Lower leg skin (tissue), 4 donors: Measurements from ENCODE around the gene MINDY4. TPM values are rescaled to one million over a fixed set of nuclear protein-coding genes. Genes with fewer than 3 reads are reported as not detected.

ENCODE experiments used
- DNase-seq, 2 donors: peaks; one replicate each; pipeline ENCODE4 v3.0.0-alpha.2; 2019; ENCODE audit warnings: low spot score in 2 of 2
- H3K4me3 ChIP-seq: fragments of 200-600 bp; sonication (generic); 2 replicates; pipeline ENCODE4 v1.5.1; 2017; ENCODE audit warnings: mild to moderate bottlenecking, low read depth; ENCODE audit not compliant: poor library complexity, severe bottlenecking
- POLR2A ChIP-seq, 2 donors: fragments of 450-650 bp; IDR thresholded peaks; one replicate each; pipeline ENCODE4 v1.6.1; 2016 to 2017; ENCODE audit warnings: antibody characterized with exemption in 2 of 2, mild to moderate bottlenecking in 1 of 2, moderate library complexity in 1 of 2
- WGBS, 2 donors: methylation state at CpG; one replicate each; pipeline ENCODE4 v1.1.5; 2018; 5-methylcytosine and 5-hydroxymethylcytosine counted together
- intact Hi-C: fragments of 100-400 bp; cut with DNase I; formaldehyde crosslinking; loops from one replicate; pipeline ENCODE4 v1.15.0; 2023; ENCODE audit warnings: low total_unique reads
- total RNA-seq, 4 donors: library from RNA; depleted of rRNA; stranded (reverse); fragments of >200 nt; gene quantifications; one replicate each; pipeline ENCODE4 v1.1.0, GENCODE V29; 2016
- TF ChIP-seq, protein P1 (sequence below), 3 donors: fragments of 450-650 bp; IDR thresholded peaks; one replicate each; pipeline ENCODE4 v1.5.1; 2016; ENCODE audit warnings: antibody characterized with exemption in 3 of 3, mild to moderate bottlenecking in 3 of 3, moderate library complexity in 2 of 3

The MINDY4 gene
- total RNA-seq, 4 donors from 2014 or later, result 4.0 to 4.7 (median 4.4) TPM

GRCh38 chr7:30757342-30757692 is 13.9 kb upstream of the MINDY4 start:
- TF ChIP-seq, protein P1, sequence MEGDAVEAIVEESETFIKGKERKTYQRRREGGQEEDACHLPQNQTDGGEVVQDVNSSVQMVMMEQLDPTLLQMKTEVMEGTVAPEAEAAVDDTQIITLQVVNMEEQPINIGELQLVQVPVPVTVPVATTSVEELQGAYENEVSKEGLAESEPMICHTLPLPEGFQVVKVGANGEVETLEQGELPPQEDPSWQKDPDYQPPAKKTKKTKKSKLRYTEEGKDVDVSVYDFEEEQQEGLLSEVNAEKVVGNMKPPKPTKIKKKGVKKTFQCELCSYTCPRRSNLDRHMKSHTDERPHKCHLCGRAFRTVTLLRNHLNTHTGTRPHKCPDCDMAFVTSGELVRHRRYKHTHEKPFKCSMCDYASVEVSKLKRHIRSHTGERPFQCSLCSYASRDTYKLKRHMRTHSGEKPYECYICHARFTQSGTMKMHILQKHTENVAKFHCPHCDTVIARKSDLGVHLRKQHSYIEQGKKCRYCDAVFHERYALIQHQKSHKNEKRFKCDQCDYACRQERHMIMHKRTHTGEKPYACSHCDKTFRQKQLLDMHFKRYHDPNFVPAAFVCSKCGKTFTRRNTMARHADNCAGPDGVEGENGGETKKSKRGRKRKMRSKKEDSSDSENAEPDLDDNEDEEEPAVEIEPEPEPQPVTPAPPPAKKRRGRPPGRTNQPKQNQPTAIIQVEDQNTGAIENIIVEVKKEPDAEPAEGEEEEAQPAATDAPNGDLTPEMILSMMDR (IDR thresholded peaks at IDR 0.05), result no peak
- TF ChIP-seq POLR2A (IDR thresholded peaks at IDR 0.05), result no peak
- WGBS, 2 donors, result 81 to 82% methylated on average over 6 of the region's 6 CpGs
- no peak overlapping the region for H3K4me3 ChIP-seq
- intact Hi-C loops, result no loop called here
- peak in 1 of 2 donors; percentile 62 for DNase-seq

- TF ChIP-seq, protein P1 (IDR thresholded peaks at IDR 0.05), result no peak
- no peak for TF ChIP-seq POLR2A (IDR thresholded peaks at IDR 0.05)
- intact Hi-C loops, result no loop called here
- DNase-seq, result peak in 1 of 2 donors; percentile 17
- WGBS, 2 donors, result 93 to 99% methylated on average over 3 of the region's 3 CpGs
- H3K4me3 ChIP-seq, result no peak overlapping the region
These were observed 10.6 kb upstream of the MINDY4 start for GRCh38 chr7:30760514-30761213.

- intact Hi-C loops, result no loop called here
- WGBS, 2 donors, result 75 to 78% methylated on average over 13 of the region's 13 CpGs
- TF ChIP-seq, protein P1 (IDR thresholded peaks at IDR 0.05), result no peak
- no peak for TF ChIP-seq POLR2A (IDR thresholded peaks at IDR 0.05)
- DNase-seq, result peak in 1 of 2 donors; percentile 29
- H3K4me3 ChIP-seq, result no peak overlapping the region
These were observed 9.7 kb upstream of the MINDY4 start for GRCh38 chr7:30761214-30762156.

DNA sequence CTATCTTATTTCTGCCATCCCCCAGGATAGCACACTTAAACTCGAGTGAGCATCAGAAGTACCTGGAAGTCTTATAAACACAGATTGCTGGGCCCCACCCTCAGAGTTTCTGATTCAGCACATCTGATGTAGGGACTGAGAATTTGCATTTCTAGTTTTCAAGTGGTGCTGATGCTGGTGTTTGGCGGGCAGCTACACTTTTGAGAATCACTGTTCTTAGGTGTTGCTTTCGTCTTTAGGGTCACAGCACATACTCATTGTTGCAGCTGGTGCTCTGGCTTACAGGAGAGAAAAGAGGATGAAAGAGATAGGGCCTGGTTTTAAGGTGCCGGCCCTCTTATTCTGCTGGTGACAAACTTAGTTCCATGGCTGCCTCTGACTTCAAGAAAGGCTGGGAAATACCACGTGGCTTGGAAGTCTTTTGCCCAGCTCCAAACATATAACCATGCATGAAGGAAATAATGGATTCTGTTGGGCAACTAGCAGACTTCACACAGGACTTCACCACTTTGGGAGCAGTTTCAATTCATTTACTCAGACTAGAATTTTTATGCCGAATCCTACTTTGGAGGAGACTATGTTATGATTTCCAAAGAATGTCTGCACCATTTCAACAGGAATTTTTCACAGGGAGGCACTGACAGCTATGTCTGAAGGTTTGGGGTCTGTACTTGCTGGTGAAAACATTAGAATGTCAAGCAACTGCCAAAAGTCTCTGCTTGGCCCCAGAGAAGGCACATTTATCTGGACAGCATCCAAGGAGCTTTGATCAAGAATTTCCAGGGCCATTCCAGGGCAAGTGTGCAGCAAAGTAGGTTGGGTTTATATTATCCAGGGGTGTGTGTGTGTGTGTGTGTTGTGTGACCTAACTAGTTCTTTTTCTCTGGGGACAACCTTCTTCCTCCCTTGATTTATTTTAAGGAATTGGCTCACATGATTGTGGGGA is 6.9 kb upstream of the MINDY4 start:
- intact Hi-C loops, result no loop called here
- 64 to 70% methylated on average over 6 of the region's 6 CpGs for WGBS, 2 donors
- DNase-seq, result peak in 1 of 2 donors; percentile 79

GRCh38 chr7:30765408-30765807 is 5.8 kb upstream of the MINDY4 start:
- TF ChIP-seq POLR2A (IDR thresholded peaks at IDR 0.05), result no peak
- TF ChIP-seq, protein P1 (IDR thresholded peaks at IDR 0.05), result no peak
- WGBS, 2 donors, result 84 to 87% methylated on average over 2 of the region's 2 CpGs
- intact Hi-C loops, result no loop called here
- DNase-seq, result peak in 1 of 2 donors; percentile 61
- no peak overlapping the region for H3K4me3 ChIP-seq

More for the DNA sequence above, 6.9 kb upstream of the MINDY4 start:
- TF ChIP-seq, protein P1 (IDR thresholded peaks at IDR 0.05), result no peak
- TF ChIP-seq POLR2A (IDR thresholded peaks at IDR 0.05), result no peak
- no peak overlapping the region for H3K4me3 ChIP-seq
